MM.1S (cell line): Measurements from ENCODE around the gene SMIM38.

Source experiments
- DNase-seq: peaks from one replicate; pipeline ENCODE4 v3.0.0-alpha.2; 2015
- H2AFZ ChIP-seq: fragments of 300-600 bp; sonication (generic); 2 replicates; pipeline ENCODE4 v1.6.0; 2016; ENCODE audit warnings: antibody characterized with exemption, low read length
- H3F3A ChIP-seq: fragments of 300-600 bp; sonication (generic); 2 replicates; pipeline ENCODE4 v1.6.1; 2016; ENCODE audit warnings: mild to moderate bottlenecking, antibody characterized with exemption, low read length, moderate library complexity, mixed read lengths; ENCODE audit not compliant: insufficient read depth
- H3K27ac ChIP-seq: fragments of 300-600 bp; sonication (generic); 2 replicates; pipeline ENCODE4 v1.5.1; 2016; ENCODE audit warnings: mild to moderate bottlenecking, low read length
- H3K27me3 ChIP-seq: fragments of 300-600 bp; sonication (generic); replicated peaks from 2 replicates; pipeline ENCODE4 v1.6.0; 2016; ENCODE audit warnings: low read length; ENCODE audit not compliant: insufficient read depth
- H3K36me3 ChIP-seq: fragments of 300-600 bp; sonication (generic); replicated peaks from 2 replicates; pipeline ENCODE4 v1.6.1; 2016; ENCODE audit warnings: mild to moderate bottlenecking, low read length, mixed read lengths; ENCODE audit not compliant: insufficient read depth
- H3K4me1 ChIP-seq: fragments of 300-600 bp; sonication (generic); 2 replicates; pipeline ENCODE4 v1.6.1; 2016; ENCODE audit warnings: low read length, mixed read lengths
- H3K4me2 ChIP-seq: fragments of 300-600 bp; sonication (generic); 2 replicates; pipeline ENCODE4 v1.6.0; 2016; ENCODE audit warnings: low read depth, low read length
- H3K4me3 ChIP-seq: fragments of 300-600 bp; sonication (generic); 2 replicates; pipeline ENCODE4 v1.5.1; 2016; ENCODE audit warnings: low read length, mixed read lengths
- H3K79me2 ChIP-seq: fragments of 300-600 bp; sonication (generic); 2 replicates; pipeline ENCODE4 v1.6.1; 2016; ENCODE audit warnings: mixed run types, low read length, mixed read lengths
- H3K9ac ChIP-seq: fragments of 300-600 bp; sonication (generic); 2 replicates; pipeline ENCODE4 v1.6.1; 2016; ENCODE audit warnings: low read length, mixed read lengths
- H3K9me2 ChIP-seq: fragments of 300-600 bp; sonication (generic); replicated peaks from 2 replicates; pipeline ENCODE4 v1.6.1; 2016; ENCODE audit warnings: mild to moderate bottlenecking, low read length, mixed read lengths; ENCODE audit not compliant: insufficient read depth
- H3K9me3 ChIP-seq: fragments of 300-600 bp; sonication (generic); replicated peaks from 2 replicates; pipeline ENCODE4 v1.6.1; 2016; ENCODE audit warnings: mild to moderate bottlenecking, low read length, mixed read lengths; ENCODE audit not compliant: insufficient read depth
- H4K20me1 ChIP-seq: fragments of 300-600 bp; sonication (generic); 2 replicates; pipeline ENCODE4 v1.6.1; 2016; ENCODE audit warnings: mild to moderate bottlenecking, low read length, moderate library complexity, mixed read lengths; ENCODE audit not compliant: insufficient read depth
- CTCF ChIP-seq: fragments of 300-600 bp; sonication (generic); IDR thresholded peaks from 2 replicates; pipeline ENCODE4 v1.5.1; 2016; ENCODE audit warnings: antibody characterized with exemption, low read length, mixed read lengths
- EZH2 ChIP-seq: fragments of 300-600 bp; sonication (generic); optimal IDR thresholded peaks from 2 replicates; pipeline ENCODE3; 2017; ENCODE audit warnings: low read depth, mild to moderate bottlenecking, antibody characterized with exemption, low read length, mixed read lengths
- EZH2phosphoT487 ChIP-seq: fragments of 300-600 bp; sonication (generic); IDR thresholded peaks from 2 replicates; pipeline ENCODE4 v1.6.1; 2018; ENCODE audit warnings: antibody characterized with exemption, low read length

Gene SMIM38

GRCh38 chr11:69121021-69121420 lies 34.7 kb upstream of the SMIM38 start:
- Histone ChIP-seq H3K27ac (no peak overlapping the region), H3K4me2 (no peak overlapping the region)

GRCh38 chr11:69121621-69122325 lies 34.0 kb upstream of the SMIM38 start:
- Histone ChIP-seq H3K9ac (no peak overlapping the region), H3K4me3 (no peak overlapping the region), H4K20me1 (no peaks in the 10 kb centered on the region), H3K4me2 (no peak overlapping the region), H3K9me2 (no peaks in the 10 kb centered on the region), H3K36me3 (no peaks in the 10 kb centered on the region), H3F3A (no peaks in the 10 kb centered on the region), H3K9me3 (no peaks in the 10 kb centered on the region), H2AFZ (no peak overlapping the region), H3K27ac (no peak overlapping the region), H3K27me3 (peaks cover 59% of the 10 kb centered on the region), H3K79me2 (no peaks in the 10 kb centered on the region), H3K4me1 (no peaks in the 10 kb centered on the region)
- DNase-seq: no peak
- no peak for TF ChIP-seq EZH2

More at GRCh38 chr11:69121021-69121420, 34.7 kb upstream of the SMIM38 start:
- Histone ChIP-seq H2AFZ (no peak overlapping the region), H3K9ac (no peak overlapping the region), H3K9me3 (no peaks in the 10 kb centered on the region), H3K4me1 (no peaks in the 10 kb centered on the region), H3F3A (no peaks in the 10 kb centered on the region), H3K4me3 (no peak overlapping the region), H3K27me3 (peaks cover 67% of the 10 kb centered on the region), H3K79me2 (no peaks in the 10 kb centered on the region), H4K20me1 (no peaks in the 10 kb centered on the region), H3K9me2 (no peaks in the 10 kb centered on the region), H3K36me3 (no peaks in the 10 kb centered on the region)
- no peak for TF ChIP-seq CTCF
- DNase-seq: no peak

- peaks cover 54% of the 10 kb centered on the region for H3K27me3 ChIP-seq
- no peak overlapping the region for H3K9ac ChIP-seq
- H3K4me2 ChIP-seq: no peak overlapping the region
- H3F3A ChIP-seq: no peaks in the 10 kb centered on the region
- no peaks in the 10 kb centered on the region for H4K20me1 ChIP-seq
- TF ChIP-seq CTCF (no peak), EZH2phosphoT487 (no peak)
- H3K79me2 ChIP-seq: no peaks in the 10 kb centered on the region
- H3K9me2 ChIP-seq: no peaks in the 10 kb centered on the region
- H3K4me1 ChIP-seq: no peaks in the 10 kb centered on the region
- no peak overlapping the region for H3K4me3 ChIP-seq
- no peak overlapping the region for H2AFZ ChIP-seq
- H3K36me3 ChIP-seq: no peaks in the 10 kb centered on the region
- DNase-seq: no peak
- H3K9me3 ChIP-seq: no peaks in the 10 kb centered on the region
- no peak overlapping the region for H3K27ac ChIP-seq
These were observed 33.5 kb upstream of the SMIM38 start for GRCh38 chr11:69122326-69122629.

- Histone ChIP-seq H3K4me3 (no peak overlapping the region), H3K27ac (no peak overlapping the region), H3K9me2 (no peaks in the 10 kb centered on the region), H3K27me3 (peaks cover 51% of the 10 kb centered on the region), H3K4me1 (no peaks in the 10 kb centered on the region), H3K36me3 (no peaks in the 10 kb centered on the region), H3K79me2 (no peaks in the 10 kb centered on the region), H3K4me2 (no peak overlapping the region), H2AFZ (no peak overlapping the region), H3K9ac (no peak overlapping the region), H4K20me1 (no peaks in the 10 kb centered on the region), H3K9me3 (no peaks in the 10 kb centered on the region), H3F3A (no peaks in the 10 kb centered on the region)
- DNase-seq: no peak
- no peak for TF ChIP-seq CTCF
- TF ChIP-seq EZH2phosphoT487: no peak
- no peak for TF ChIP-seq EZH2
These were observed 32.9 kb upstream of the SMIM38 start for GRCh38 chr11:69122630-69123431.
